OCI-LY7 (cell line): ENCODE measurements around the gene ARRB1.

Experiments used
- EZH2phosphoT487 ChIP-seq: fragments of 200-600 bp; sonication (generic); IDR thresholded peaks from 2 replicates; pipeline ENCODE4 v1.6.1; 2018; ENCODE audit warnings: low read depth, borderline replicate concordance, mild to moderate bottlenecking, mixed run types, antibody characterized with exemption, low read length, moderate library complexity, mixed read lengths
- TF ChIP-seq, protein P1 (sequence below): fragments of 200-600 bp; sonication (generic); conservative IDR thresholded peaks from 2 replicates; pipeline ENCODE4 v1.5.1; 2014; ENCODE audit warnings: mild to moderate bottlenecking, antibody characterized with exemption, low read length, moderate library complexity, mixed read lengths

DNA sequence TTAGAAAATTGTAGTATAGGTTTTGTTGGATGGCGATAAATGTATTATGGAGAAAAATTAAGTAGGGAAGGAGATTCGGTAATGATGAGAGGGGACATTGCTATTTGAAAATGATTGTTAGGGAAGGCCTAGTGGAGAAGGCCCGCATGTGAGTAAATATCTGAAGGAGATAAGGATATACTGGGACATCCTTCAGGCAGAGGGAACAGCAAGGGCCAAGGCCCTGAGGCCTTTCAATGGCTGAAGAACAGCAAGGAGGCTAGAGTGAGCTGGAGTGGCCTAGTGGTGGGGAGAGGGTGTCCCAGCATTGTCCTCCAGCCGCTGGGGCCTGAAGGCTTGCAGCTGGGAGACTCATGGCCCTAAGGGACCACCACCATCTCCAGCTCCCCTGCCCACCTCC, 23.2 kb upstream of the ARRB1 start:
- TF ChIP-seq EZH2phosphoT487 = no peak
- TF ChIP-seq, protein P1, sequence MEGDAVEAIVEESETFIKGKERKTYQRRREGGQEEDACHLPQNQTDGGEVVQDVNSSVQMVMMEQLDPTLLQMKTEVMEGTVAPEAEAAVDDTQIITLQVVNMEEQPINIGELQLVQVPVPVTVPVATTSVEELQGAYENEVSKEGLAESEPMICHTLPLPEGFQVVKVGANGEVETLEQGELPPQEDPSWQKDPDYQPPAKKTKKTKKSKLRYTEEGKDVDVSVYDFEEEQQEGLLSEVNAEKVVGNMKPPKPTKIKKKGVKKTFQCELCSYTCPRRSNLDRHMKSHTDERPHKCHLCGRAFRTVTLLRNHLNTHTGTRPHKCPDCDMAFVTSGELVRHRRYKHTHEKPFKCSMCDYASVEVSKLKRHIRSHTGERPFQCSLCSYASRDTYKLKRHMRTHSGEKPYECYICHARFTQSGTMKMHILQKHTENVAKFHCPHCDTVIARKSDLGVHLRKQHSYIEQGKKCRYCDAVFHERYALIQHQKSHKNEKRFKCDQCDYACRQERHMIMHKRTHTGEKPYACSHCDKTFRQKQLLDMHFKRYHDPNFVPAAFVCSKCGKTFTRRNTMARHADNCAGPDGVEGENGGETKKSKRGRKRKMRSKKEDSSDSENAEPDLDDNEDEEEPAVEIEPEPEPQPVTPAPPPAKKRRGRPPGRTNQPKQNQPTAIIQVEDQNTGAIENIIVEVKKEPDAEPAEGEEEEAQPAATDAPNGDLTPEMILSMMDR = no peak
